Inferior parietal cortex (tissue), 1 donor: ENCODE measurements around the gene IL17RD.

Experiments
- DNase-seq: peaks from one replicate; pipeline ENCODE4 v3.0.0-alpha.2; 2016; ENCODE audit errors: extremely low spot score

Gene IL17RD

GRCh38 chr3:57158813-57159738 is 6.1 kb downstream of the IL17RD start:
- no peak for DNase-seq

- no peak for DNase-seq
Observed at GRCh38 chr3:57158325-57158724, 6.8 kb downstream of the IL17RD start.

GRCh38 chr3:57157545-57157944 is 7.6 kb downstream of the IL17RD start:
- no peak for DNase-seq

- no peak for DNase-seq
Observed at GRCh38 chr3:57155310-57155643, 9.9 kb downstream of the IL17RD start.

- no peak for DNase-seq
Observed at GRCh38 chr3:57154470-57155309, 10.5 kb downstream of the IL17RD start.

- DNase-seq = no peak
Observed at GRCh38 chr3:57152151-57153143, 12.7 kb downstream of the IL17RD start.

- no peak for DNase-seq
Observed at GRCh38 chr3:57151749-57152148, 13.4 kb downstream of the IL17RD start.

- no peak for DNase-seq
Observed at GRCh38 chr3:57151021-57151449, 14.1 kb downstream of the IL17RD start.

- no peak for DNase-seq
Observed at GRCh38 chr3:57150113-57150581, 15.0 kb downstream of the IL17RD start.

GRCh38 chr3:57147071-57147470 is 18.1 kb downstream of the IL17RD start:
- DNase-seq = no peak

- no peak for DNase-seq
Observed at GRCh38 chr3:57145852-57146251, 19.3 kb downstream of the IL17RD start.

- no peak for DNase-seq
Observed at GRCh38 chr3:57144952-57145351, 20.2 kb downstream of the IL17RD start.

GRCh38 chr3:57143886-57144459 is 21.2 kb downstream of the IL17RD start:
- no peak for DNase-seq

GRCh38 chr3:57142411-57142723 is 22.8 kb downstream of the IL17RD start:
- DNase-seq = no peak

GRCh38 chr3:57141719-57142410 is 23.3 kb downstream of the IL17RD start:
- DNase-seq = no peak

GRCh38 chr3:57140894-57141293 is 24.3 kb downstream of the IL17RD start:
- no peak for DNase-seq

- DNase-seq = no peak
Observed at GRCh38 chr3:57135964-57136719, 29.0 kb downstream of the IL17RD start.

- DNase-seq = no peak
Observed at GRCh38 chr3:57133157-57133556, 32.0 kb downstream of the IL17RD start.

- no peak for DNase-seq
Observed at GRCh38 chr3:57132674-57133073, 32.5 kb downstream of the IL17RD start.

- DNase-seq = no peak
Observed at GRCh38 chr3:57131210-57131588, 34.0 kb downstream of the IL17RD start.
